Neural progenitor cell (in vitro differentiated cells): ENCODE results near the gene CDK8.

Experiments
- EZH2 ChIP-seq: fragments of 200-600 bp; sonication (generic); IDR thresholded peaks from 2 replicates; pipeline ENCODE4 v1.6.1; 2017; ENCODE audit warnings: antibody characterized with exemption, mild to moderate bottlenecking, moderate library complexity
- EZH2phosphoT487 ChIP-seq: fragments of 200-600 bp; sonication (generic); IDR thresholded peaks from 2 replicates; pipeline ENCODE4 v1.6.1; 2017; ENCODE audit warnings: antibody characterized with exemption
- TF ChIP-seq, protein P1 (sequence below): fragments of 200-600 bp; sonication (generic); IDR thresholded peaks from 2 replicates; pipeline ENCODE4 v1.5.1; 2017; ENCODE audit warnings: antibody characterized with exemption, mild to moderate bottlenecking

DNA sequence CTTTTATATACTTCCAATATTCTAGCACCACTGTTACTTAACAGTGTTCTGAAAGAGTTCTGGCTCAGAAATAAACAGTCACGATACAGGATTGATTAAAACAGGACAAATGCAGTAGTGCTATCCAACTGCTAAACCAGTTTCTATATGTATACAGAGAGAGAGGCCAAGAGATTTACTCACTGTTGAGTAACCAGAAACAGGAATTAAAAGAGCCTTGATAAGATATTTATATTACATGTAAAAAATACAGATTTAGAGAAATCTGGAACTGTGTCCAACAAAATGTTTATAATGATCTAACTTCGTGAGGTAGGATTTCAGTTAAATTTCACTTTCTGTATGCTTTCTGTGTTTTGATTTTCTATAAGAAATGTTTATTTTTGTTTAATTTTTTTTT, 116.6 kb downstream of the CDK8 start:
- TF ChIP-seq, protein P1, sequence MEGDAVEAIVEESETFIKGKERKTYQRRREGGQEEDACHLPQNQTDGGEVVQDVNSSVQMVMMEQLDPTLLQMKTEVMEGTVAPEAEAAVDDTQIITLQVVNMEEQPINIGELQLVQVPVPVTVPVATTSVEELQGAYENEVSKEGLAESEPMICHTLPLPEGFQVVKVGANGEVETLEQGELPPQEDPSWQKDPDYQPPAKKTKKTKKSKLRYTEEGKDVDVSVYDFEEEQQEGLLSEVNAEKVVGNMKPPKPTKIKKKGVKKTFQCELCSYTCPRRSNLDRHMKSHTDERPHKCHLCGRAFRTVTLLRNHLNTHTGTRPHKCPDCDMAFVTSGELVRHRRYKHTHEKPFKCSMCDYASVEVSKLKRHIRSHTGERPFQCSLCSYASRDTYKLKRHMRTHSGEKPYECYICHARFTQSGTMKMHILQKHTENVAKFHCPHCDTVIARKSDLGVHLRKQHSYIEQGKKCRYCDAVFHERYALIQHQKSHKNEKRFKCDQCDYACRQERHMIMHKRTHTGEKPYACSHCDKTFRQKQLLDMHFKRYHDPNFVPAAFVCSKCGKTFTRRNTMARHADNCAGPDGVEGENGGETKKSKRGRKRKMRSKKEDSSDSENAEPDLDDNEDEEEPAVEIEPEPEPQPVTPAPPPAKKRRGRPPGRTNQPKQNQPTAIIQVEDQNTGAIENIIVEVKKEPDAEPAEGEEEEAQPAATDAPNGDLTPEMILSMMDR: no peak
- TF ChIP-seq EZH2: no peak
- no peak for TF ChIP-seq EZH2phosphoT487
